GM12891 (cell line): Measurements from ENCODE around the gene AP3B1.

Experiments
- POLR2A ChIP-seq: IDR thresholded peaks from 2 replicates; pipeline ENCODE4 v1.6.1; 2011; ENCODE audit warnings: low read depth, low read length, control low read depth
- POLR2AphosphoS5 ChIP-seq: IDR thresholded peaks from 2 replicates; pipeline ENCODE4 v1.6.1; 2011; ENCODE audit warnings: low read depth, low read length, control low read depth
- POU2F2 ChIP-seq: IDR thresholded peaks from 2 replicates; pipeline ENCODE4 v1.6.1; 2011; ENCODE audit warnings: low read depth, mild to moderate bottlenecking, control low read depth, low read length, moderate library complexity
- SPI1 ChIP-seq: IDR thresholded peaks from 2 replicates; pipeline ENCODE4 v1.6.1; 2011; ENCODE audit warnings: low read depth, low read length, control low read depth
- TAF1 ChIP-seq: IDR thresholded peaks from 2 replicates; pipeline ENCODE4 v1.6.1; 2011; ENCODE audit warnings: low read depth, low read length, control low read depth

GRCh38 chr5:78283802-78284201, 10.7 kb downstream of the AP3B1 start:
- TF ChIP-seq POLR2AphosphoS5 (no peak), POLR2A (no peak), TAF1 (no peak), POU2F2 (no peak), SPI1 (no peak)
